Measurements from ENCODE around the gene RCC2.
"Not testable (repeated sequence)": the region's sequence is repeated elsewhere in the genome, so short reads cannot be mapped to it uniquely, and the experiment has no call there.

Gene RCC2

DNA sequence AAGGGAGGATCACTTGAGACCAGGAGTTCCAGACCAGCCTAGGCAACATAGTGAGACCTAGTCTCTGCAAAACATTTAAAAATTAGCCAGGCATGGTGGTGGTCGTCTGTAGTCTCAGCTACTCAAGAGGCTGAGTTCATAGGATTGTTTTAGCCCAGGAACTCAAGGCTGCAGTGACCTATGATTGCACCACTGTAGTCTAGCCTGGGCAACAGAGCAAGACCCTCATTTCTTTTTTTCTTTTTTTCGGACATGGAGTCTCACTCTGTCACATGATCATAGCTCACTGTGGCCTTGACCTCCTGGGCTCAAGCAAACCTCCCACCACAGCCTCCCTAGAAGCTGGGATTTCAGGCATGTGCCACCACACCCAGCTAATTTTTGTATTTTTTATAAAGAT is 31.9 kb upstream of the RCC2 start:
- TF ChIP-seq, protein P1, sequence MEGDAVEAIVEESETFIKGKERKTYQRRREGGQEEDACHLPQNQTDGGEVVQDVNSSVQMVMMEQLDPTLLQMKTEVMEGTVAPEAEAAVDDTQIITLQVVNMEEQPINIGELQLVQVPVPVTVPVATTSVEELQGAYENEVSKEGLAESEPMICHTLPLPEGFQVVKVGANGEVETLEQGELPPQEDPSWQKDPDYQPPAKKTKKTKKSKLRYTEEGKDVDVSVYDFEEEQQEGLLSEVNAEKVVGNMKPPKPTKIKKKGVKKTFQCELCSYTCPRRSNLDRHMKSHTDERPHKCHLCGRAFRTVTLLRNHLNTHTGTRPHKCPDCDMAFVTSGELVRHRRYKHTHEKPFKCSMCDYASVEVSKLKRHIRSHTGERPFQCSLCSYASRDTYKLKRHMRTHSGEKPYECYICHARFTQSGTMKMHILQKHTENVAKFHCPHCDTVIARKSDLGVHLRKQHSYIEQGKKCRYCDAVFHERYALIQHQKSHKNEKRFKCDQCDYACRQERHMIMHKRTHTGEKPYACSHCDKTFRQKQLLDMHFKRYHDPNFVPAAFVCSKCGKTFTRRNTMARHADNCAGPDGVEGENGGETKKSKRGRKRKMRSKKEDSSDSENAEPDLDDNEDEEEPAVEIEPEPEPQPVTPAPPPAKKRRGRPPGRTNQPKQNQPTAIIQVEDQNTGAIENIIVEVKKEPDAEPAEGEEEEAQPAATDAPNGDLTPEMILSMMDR (IDR thresholded peaks at IDR 0.05; ENCODE audit: extremely low read depth, missing control alignments) = no peak
- no peak for DNase-seq (ENCODE audit: low spot score)

DNA sequence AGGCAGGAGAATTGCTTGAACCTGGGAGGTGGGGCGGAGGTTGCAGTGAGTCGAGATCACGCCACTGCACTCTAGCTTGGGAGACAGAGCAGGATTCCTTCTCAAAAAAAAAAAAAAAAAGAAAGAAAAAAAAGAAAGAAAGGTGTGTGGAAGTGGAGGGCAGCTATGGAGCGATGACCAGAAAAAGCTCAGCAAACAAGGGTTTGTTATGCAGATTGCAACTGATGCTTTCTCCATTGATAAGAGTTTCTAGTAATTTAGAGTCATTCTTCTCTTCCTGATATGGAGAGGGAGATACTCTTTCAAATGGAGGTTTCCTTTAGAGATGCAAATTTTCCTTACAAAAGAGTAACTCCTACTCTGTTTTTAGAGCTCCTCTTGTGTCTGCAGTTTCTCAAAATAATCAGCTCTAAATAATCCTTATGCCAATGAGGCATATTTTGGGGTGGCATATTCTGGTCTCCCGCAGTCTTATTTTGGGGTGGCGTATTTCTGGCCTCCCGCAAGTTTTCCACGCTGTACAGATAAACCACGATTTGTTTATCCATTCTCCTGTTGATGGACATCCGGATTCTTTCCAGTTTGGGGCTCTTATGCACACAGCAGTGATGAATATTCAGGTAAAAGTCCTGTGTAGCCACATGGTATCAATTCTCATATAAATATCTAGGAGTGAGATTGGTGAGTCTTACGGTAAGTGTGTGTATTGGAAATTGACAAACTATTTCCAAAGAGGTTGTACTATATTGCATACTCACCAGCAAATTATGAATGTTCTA is 30.7 kb upstream of the RCC2 start:
- DNase-seq (ENCODE audit: low spot score) = no peak
- TF ChIP-seq, protein P1 (IDR thresholded peaks at IDR 0.05; ENCODE audit: extremely low read depth, missing control alignments) = no peak

DNA sequence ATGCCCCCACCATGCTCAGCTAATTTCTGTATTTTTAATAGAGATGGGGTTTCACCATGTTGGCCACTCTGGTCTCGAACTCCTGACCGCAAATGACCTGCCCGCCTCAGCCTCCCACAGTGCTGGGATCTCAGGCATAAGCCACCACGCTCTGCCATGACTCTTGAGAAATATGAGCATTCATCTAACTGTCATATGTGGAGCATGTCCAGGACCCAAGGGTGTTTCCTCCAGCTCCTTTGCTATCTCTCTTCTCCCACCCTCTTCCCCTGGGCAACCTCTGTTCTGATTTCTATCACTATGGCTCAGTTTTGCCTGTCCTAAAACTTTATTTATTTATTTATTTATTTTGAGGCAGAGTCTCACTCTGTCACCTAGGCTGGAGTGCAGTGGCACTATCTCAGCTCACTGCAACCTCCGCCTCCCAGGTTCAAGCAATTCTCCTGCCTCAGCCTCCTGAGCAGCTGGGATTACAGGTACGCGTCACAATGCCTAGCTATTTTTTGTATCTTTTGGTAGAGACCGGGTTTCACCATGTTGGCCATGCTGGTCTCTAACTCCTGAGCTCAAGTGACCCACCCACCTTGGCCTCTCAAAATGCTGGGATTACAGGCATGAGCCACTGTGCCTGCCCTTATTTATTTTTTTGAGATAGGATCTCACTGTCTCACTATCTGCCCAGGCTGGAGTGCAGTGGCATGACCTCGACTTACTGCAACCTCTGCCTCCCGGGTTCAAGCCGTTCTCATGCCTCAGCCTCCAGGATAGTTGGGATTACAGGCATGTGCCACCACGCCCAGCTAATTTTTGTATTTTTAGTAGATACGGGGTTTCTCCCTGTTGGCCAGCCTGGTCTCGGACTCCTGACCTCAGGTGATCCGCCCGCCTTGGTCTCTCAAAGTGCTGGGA is 29.1 kb upstream of the RCC2 start:
- not testable (repeated sequence) for DNase-seq (ENCODE audit: low spot score)

DNA sequence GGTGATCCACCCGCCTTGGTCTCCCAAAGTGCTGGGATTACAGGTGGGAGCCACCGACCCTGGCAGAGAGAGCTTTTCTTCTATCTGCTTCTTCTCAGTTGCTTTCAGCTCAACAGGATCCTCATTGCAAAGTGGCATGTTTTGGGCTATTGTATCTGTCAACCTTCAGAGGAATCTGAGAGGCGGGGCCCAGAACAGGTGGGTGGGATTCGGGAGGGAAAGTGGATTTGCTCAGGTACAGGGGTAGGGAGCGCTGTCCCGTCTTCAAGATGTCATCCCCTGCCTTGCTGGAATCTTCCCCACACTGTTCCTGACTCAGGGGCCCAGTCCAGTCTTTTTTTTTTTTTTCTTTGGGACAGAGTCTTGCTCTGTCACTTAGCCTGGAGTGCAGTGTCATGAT is 26.9 kb upstream of the RCC2 start:
- no peak for DNase-seq (ENCODE audit: low spot score)
- TF ChIP-seq, protein P1 (IDR thresholded peaks at IDR 0.05; ENCODE audit: extremely low read depth, missing control alignments) = no peak

DNA sequence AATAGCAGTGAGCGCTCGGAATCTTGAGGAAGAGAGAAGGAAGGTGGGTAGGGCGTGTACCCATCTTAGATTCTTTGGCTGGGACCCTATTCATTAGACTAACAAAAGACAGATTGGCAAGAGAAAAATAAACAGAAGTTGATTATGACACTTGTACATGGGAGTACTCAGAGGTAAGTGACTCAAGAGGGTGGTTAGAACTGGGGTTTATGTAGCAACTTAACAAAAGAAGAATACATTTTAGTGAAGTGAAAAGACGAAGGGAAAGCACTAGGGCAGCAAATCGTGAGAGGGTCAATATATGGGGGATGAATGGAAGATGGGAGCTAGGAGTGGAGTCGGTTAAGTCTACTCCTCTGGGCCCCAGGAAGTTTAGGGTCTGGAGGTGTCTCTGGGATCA is 25.8 kb upstream of the RCC2 start:
- TF ChIP-seq, protein P1 (IDR thresholded peaks at IDR 0.05; ENCODE audit: extremely low read depth, missing control alignments) = no peak
- no peak for DNase-seq (ENCODE audit: low spot score)

DNA sequence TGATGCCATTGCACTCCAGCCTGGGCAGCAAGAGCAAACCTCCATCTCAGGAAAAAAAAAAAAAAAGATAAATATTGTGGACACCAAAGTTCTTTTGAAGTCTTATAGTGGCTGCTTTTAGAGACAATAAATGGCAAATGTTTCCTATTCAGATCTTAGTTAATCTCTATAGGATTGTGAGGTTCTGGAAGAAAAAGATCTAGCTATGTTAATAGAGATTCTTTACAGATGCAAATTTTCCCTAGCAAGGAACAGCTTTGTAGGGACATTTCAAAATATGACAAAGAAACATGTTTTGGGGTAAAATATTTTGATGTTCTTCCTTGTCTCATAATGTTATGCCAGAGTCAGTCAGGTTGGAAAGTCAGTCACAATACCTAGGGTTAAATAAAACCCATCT is 24.5 kb upstream of the RCC2 start:
- DNase-seq (ENCODE audit: low spot score) = no peak
- TF ChIP-seq, protein P1 (IDR thresholded peaks at IDR 0.05; ENCODE audit: extremely low read depth, missing control alignments) = no peak

DNA sequence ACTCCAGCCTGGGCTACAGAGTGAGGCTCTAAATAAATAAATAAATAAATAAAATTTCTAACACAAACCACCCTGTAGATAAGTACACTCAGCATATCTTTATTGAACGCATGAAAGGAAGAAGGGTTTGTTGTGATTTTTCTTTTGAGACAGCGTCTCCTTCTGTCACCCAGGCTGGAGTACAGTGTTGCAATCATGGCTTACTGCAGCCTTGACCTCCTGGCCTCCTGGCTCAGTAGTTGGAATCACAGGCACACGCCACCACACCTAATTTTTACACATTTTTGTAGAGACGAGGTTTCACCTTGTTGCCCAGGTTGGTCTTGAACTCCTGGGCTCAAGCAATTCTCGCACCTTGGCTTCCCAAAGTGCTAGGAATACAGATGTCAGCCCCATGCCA is 23.2 kb upstream of the RCC2 start:
- TF ChIP-seq, protein P1 (IDR thresholded peaks at IDR 0.05; ENCODE audit: extremely low read depth, missing control alignments) = no peak
- no peak for DNase-seq (ENCODE audit: low spot score)

Data from GM20000 (cell line).